K562 (cell line): Measurements from ENCODE around the gene RNF17. TPM values are rescaled to one million over a fixed set of nuclear protein-coding genes. Genes with fewer than 3 reads are reported as not detected.

Source experiments
- ATAC-seq: fragments of 200-7000 bp; cut with Tn5 transposase; 3 replicates; pipeline ENCODE4 v1.9.1; 2020; ENCODE audit warnings: moderate library complexity
- Bru-seq: library from RNA; stranded (reverse); fragments of 400-500 nt; gene quantifications from one replicate; lab custom pipeline; 2021; lab: Mats Ljungman, UMichigan
- BruChase-seq, 2 experiments: library from RNA; stranded (reverse); fragments of 400-500 nt; gene quantifications; one replicate each; lab custom pipeline; 2021; lab: Mats Ljungman, UMichigan
- BruUV-seq: library from RNA; stranded (reverse); fragments of 400-500 nt; replicated peaks from 2 replicates; lab custom pipeline; 2021; lab: Mats Ljungman, UMichigan
- CTCF ChIA-PET: fragments of 300-600 bp; formaldehyde crosslinking; extraction: SDS; loops from one replicate; lab custom pipeline; 2021; ENCODE audit warnings: low intra/inter-chr PET ratio; lab: Yijun Ruan, JAX
- POLR2A ChIA-PET: fragments of 300-600, 350-650 bp; sonication (Branson Sonifier 250); formaldehyde crosslinking; extraction: SDS; loops from one replicate; lab custom pipeline; 2021; ENCODE audit warnings: antibody characterized with exemption, inconsistent platforms; lab: Yijun Ruan, JAX
- DNase-seq, 4 experiments: peaks; one replicate each; pipeline versions ENCODE4 v3.0.0 to v3.0.0-alpha.2; 2011 to 2018; ENCODE audit warnings: low spot score in 3 of 4, mixed read lengths in 3 of 4; ENCODE audit errors: extremely low read depth in 1 of 4
- FAIRE-seq: peaks from 2 replicates; lab custom pipeline; 2011; peaks lifted over from hg19 to GRCh38; lab: Jason Lieb, UNC
- H2AFZ ChIP-seq: 2 replicates; pipeline ENCODE4 v1.6.0; 2011; ENCODE audit warnings: low read depth, low read length, control low read depth, inconsistent platforms
- H3K27ac ChIP-seq: fragments of 200-600 bp; 3 replicates; pipeline ENCODE4 v1.8.0; 2011; ENCODE audit warnings: low read depth, mild to moderate bottlenecking, control low read depth, inconsistent platforms, low read length, moderate library complexity, mixed read lengths; ENCODE audit errors: extremely low read depth
- H3K27me3 ChIP-seq, 2 experiments: fragments of 300-600 bp in 1 of 2; 2 replicates in 1 of 2; 3 replicates in 1 of 2; pipeline versions ENCODE4 v1.6.0 to v1.8.0; 2011; ENCODE audit warnings: inconsistent platforms in 2 of 2, low read length in 2 of 2, mild to moderate bottlenecking in 1 of 2, mixed read lengths in 1 of 2, moderate library complexity in 1 of 2; ENCODE audit not compliant: control insufficient read depth in 2 of 2, insufficient read depth in 2 of 2
- H3K36me3 ChIP-seq: fragments of 300-600 bp; 3 replicates; pipeline ENCODE4 v1.8.0; 2011; ENCODE audit warnings: mild to moderate bottlenecking, low read length, inconsistent platforms; ENCODE audit not compliant: control insufficient read depth, insufficient read depth
- H3K4me1 ChIP-seq, 2 experiments: fragments of 200-600 bp in 1 of 2; replicated peaks in 1 of 2; 2 replicates in 1 of 2; 3 replicates in 1 of 2; pipeline versions ENCODE4 v1.5.1 to v1.8.0; 2011; ENCODE audit warnings: inconsistent platforms in 2 of 2, low read length in 2 of 2, mild to moderate bottlenecking in 1 of 2, mixed read lengths in 1 of 2, moderate library complexity in 1 of 2; ENCODE audit not compliant: control insufficient read depth in 2 of 2, insufficient read depth in 2 of 2
- H3K4me2 ChIP-seq: 2 replicates; pipeline ENCODE4 v1.6.1; 2011; ENCODE audit warnings: low read length, control low read depth, inconsistent platforms, mixed read lengths; ENCODE audit not compliant: insufficient read depth
- H3K4me3 ChIP-seq: fragments of 200-600 bp; sonication (generic), shearing (Covaris generic); 2 replicates; pipeline ENCODE4 v1.5.1; 2016; ENCODE audit warnings: control low read depth, inconsistent platforms
- H3K79me2 ChIP-seq: fragments of 200-600 bp; 3 replicates; pipeline ENCODE4 v1.8.0; 2011; ENCODE audit warnings: low read length, inconsistent platforms; ENCODE audit not compliant: control insufficient read depth, insufficient read depth
- H3K9ac ChIP-seq, 2 experiments: 2 replicates each; pipeline versions ENCODE4 v1.6.0 to v1.6.1; 2011; ENCODE audit warnings: low read depth in 2 of 2, low read length in 2 of 2, control low read depth in 1 of 2, inconsistent platforms in 1 of 2, mild to moderate bottlenecking in 1 of 2, mixed read lengths in 1 of 2; ENCODE audit not compliant: insufficient read depth in 1 of 2
- H3K9me1 ChIP-seq: one replicate; pipeline ENCODE4 v1.6.0; 2011; ENCODE audit warnings: inconsistent platforms, mild to moderate bottlenecking, low read length, moderate library complexity; ENCODE audit not compliant: control insufficient read depth, insufficient read depth
- H3K9me3 ChIP-seq: replicated peaks from 2 replicates; pipeline ENCODE4 v1.5.1; 2011; ENCODE audit warnings: low read depth, low read length, inconsistent platforms; ENCODE audit not compliant: control insufficient read depth, insufficient read depth
- H4K20me1 ChIP-seq: replicated peaks from 2 replicates; pipeline ENCODE4 v1.6.1; 2011; ENCODE audit warnings: low read length, inconsistent platforms, mixed read lengths; ENCODE audit not compliant: control insufficient read depth, insufficient read depth
- GTF2F1 ChIP-seq: IDR thresholded peaks from 2 replicates; pipeline ENCODE4 v1.6.1; 2011; ENCODE audit warnings: low read depth, low read length, improper control_type of control experiment
- ZNF143 ChIP-seq: sonication (generic); formaldehyde crosslinking; IDR thresholded peaks from 2 replicates; pipeline ENCODE4 v1.9.0; 2022; ENCODE audit warnings: mild to moderate bottlenecking, missing genetic modification reagents
- WGBS: fragments of 100-300 bp; shearing (Covaris generic); methylation state at CpG from one replicate; pipeline ENCODE4 v1.1.6; 2016; ENCODE audit warnings: low coverage, mixed read lengths; ENCODE audit not compliant: insufficient coverage; ENCODE audit errors: missing lambda C conversion rate; 5-methylcytosine and 5-hydroxymethylcytosine counted together
- in situ Hi-C: fragments of 300-500 bp; cut with MboI; formaldehyde crosslinking; loops from 4 replicates; pipeline ENCODE4 v1.15.0; 2018; ENCODE audit warnings: inconsistent platforms, mixed read lengths
- intact Hi-C: fragments of 100-400 bp; cut with micrococcal nuclease; formaldehyde crosslinking; loops from 2 replicates; pipeline ENCODE4 v1.14.2; 2022
- long read RNA-seq, 3 experiments: library from polyadenylated mRNA in 2 of 3; library from RNA in 1 of 3; unstranded in 2 of 3; stranded (forward) in 1 of 3; transcript quantifications; one replicate each; pipeline ENCODE4 v2.0.0, GENCODE V29; 2019 to 2022
- polyA minus RNA-seq, 3 experiments: library from RNA; depleted of rRNA, polyadenylated mRNA; stranded (reverse); fragments of >200 nt; gene quantifications; 2 replicates each; pipeline ENCODE4 v1.2.3, GENCODE V29; 2011
- polyA plus RNA-seq, 8 experiments: library from polyadenylated mRNA; depleted of rRNA in 4 of 8; stranded (reverse) in 5 of 8; unstranded in 3 of 8; fragments of >200 nt; fragmentation: Nextera tagmentation in 2 of 8; fragmentation: Illumina TruSeq in 1 of 8; extraction: Ambion mirVana in 2 of 8; extraction: Trizol in 1 of 8; gene quantifications; 2 replicates each; pipeline versions ENCODE4 v1.2.1 to v1.2.3, GENCODE V29; 2011 to 2014; ENCODE audit warnings: inconsistent platforms in 1 of 8, missing spikeins in 1 of 8
- total RNA-seq, 7 experiments: library from RNA; depleted of rRNA in 6 of 7; stranded (reverse); fragments of >200 nt in 6 of 7; fragmentation: Illumina TruSeq in 2 of 7; extraction: Trizol in 2 of 7; gene quantifications; 2 replicates each; pipeline versions ENCODE4 v1.2.1 to v1.2.3, GENCODE V29; 2011 to 2021; ENCODE audit warnings: low replicate concordance in 1 of 7
- TF ChIP-seq, protein P1 (sequence below): fragments of 450-650 bp; IDR thresholded peaks from 2 replicates; pipeline ENCODE4 v1.6.1; 2018; ENCODE audit not compliant: partially characterized antibody

RNF17 gene, protein sequence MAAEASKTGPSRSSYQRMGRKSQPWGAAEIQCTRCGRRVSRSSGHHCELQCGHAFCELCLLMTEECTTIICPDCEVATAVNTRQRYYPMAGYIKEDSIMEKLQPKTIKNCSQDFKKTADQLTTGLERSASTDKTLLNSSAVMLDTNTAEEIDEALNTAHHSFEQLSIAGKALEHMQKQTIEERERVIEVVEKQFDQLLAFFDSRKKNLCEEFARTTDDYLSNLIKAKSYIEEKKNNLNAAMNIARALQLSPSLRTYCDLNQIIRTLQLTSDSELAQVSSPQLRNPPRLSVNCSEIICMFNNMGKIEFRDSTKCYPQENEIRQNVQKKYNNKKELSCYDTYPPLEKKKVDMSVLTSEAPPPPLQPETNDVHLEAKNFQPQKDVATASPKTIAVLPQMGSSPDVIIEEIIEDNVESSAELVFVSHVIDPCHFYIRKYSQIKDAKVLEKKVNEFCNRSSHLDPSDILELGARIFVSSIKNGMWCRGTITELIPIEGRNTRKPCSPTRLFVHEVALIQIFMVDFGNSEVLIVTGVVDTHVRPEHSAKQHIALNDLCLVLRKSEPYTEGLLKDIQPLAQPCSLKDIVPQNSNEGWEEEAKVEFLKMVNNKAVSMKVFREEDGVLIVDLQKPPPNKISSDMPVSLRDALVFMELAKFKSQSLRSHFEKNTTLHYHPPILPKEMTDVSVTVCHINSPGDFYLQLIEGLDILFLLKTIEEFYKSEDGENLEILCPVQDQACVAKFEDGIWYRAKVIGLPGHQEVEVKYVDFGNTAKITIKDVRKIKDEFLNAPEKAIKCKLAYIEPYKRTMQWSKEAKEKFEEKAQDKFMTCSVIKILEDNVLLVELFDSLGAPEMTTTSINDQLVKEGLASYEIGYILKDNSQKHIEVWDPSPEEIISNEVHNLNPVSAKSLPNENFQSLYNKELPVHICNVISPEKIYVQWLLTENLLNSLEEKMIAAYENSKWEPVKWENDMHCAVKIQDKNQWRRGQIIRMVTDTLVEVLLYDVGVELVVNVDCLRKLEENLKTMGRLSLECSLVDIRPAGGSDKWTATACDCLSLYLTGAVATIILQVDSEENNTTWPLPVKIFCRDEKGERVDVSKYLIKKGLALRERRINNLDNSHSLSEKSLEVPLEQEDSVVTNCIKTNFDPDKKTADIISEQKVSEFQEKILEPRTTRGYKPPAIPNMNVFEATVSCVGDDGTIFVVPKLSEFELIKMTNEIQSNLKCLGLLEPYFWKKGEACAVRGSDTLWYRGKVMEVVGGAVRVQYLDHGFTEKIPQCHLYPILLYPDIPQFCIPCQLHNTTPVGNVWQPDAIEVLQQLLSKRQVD (N-terminal part only)
- total RNA-seq (2011; cell fraction: chromatin; rRNA removed; ENCODE audit: low replicate concordance), result 0.05 and 1.8 TPM in 2 replicates
- total RNA-seq (2011; cell fraction: nucleolus; rRNA removed), result 0.26 TPM in 1 of 2 replicates, not detected in the other
- 0.29 TPM in 1 of 2 replicates, not detected in the other for total RNA-seq (2011; cell fraction: nucleoplasm; rRNA removed)
- total RNA-seq (2014; rRNA removed) (0.23 and 0.69 TPM in 2 replicates), total RNA-seq (2014; rRNA removed; fragmentation: Illumina TruSeq; extraction: Trizol) (0.54 and 0.65 TPM in 2 replicates), total RNA-seq (2015; rRNA removed; fragmentation: Illumina TruSeq; extraction: Trizol) (0.45 and 0.58 TPM in 2 replicates), total RNA-seq (2021) (0.45 and 0.58 TPM in 2 replicates), polyA plus RNA-seq (2011; rRNA removed) (0.11 and 0.51 TPM in 2 replicates), polyA plus RNA-seq (2014; fragmentation: Illumina TruSeq; extraction: Trizol) (0.59 and 0.75 TPM in 2 replicates), polyA plus RNA-seq (2014; fragmentation: Nextera tagmentation; extraction: Ambion mirVana) (under 1 TPM; 0.25 to 0.42 TPM), polyA plus RNA-seq (2014; rRNA removed) (0.90 and 1.1 TPM in 2 replicates), polyA minus RNA-seq (2011; rRNA and poly(A)+ RNA removed) (0.11 and 0.78 TPM in 2 replicates), Bru-seq, nascent RNA (percentile 30 among the genes with signal in this experiment), BruChase-seq, experiment 1, labeled RNA remaining after a 2-hour chase (percentile 35 among the genes with signal in this experiment), BruChase-seq, experiment 2, labeled RNA remaining after a 6-hour chase (percentile 35 among the genes with signal in this experiment)
- 0.13 TPM in 1 of 2 replicates, not detected in the other for polyA plus RNA-seq (2011; cell fraction: cytosol; rRNA removed)
- polyA plus RNA-seq (2011; cell fraction: nucleus; rRNA removed), result 0.09 and 0.84 TPM in 2 replicates
- polyA plus RNA-seq (2012), result 0.44 and 1.3 TPM in 2 replicates
- polyA minus RNA-seq (2011; cell fraction: cytosol; rRNA and poly(A)+ RNA removed), result not detected in 2 replicates
- polyA minus RNA-seq (2011; cell fraction: nucleus; rRNA and poly(A)+ RNA removed), result 0.78 TPM in 1 of 2 replicates, not detected in the other
- long read RNA-seq, experiment 1, result 0 reads
- long read RNA-seq, experiment 2, result 0 reads
- long read RNA-seq, experiment 3, result 0 reads

DNA sequence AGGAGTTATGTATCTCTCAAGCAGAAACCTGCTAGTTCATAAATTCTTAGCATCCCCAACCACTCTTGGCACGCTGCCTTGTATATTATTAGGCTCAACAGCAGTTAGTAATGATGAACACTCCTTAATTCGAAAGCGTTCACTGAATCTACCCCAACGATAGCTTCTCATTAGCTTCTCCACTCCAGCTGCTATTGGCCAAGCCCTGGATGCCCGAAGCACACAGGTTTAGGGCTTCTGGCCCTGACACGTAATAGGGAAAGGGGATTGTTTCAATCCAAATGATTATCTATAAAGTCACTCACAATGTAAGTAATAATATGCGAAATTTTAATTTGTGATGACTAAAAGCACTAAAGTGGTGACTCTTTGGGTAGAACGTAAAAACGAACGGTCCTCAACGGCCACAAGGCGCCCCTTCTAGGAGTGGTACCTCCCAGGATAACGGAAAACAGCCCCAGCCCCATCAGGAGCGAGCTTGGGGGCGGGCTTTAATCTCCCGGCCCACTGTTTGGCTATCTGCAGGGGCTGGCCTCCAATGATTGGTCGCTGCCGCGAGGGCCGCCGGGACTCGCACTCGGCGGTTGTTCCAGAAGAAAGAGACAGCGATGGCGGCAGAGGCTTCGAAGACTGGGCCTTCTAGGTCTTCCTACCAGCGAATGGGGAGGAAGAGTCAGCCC is at the start of gene RNF17:
TSS of gene RNF17 (plus strand) at position 574 of the 680 bp plus-strand sequence. CDS start at position 609, 35 bp downstream.
- 14% methylated on average over 16 of the region's 28 CpGs for WGBS
- Histone ChIP-seq H3K36me3 (no peaks in the 10 kb centered on the region), H4K20me1 (no peaks in the 10 kb centered on the region), H3K9me1 (no peaks in the 10 kb centered on the region), H3K9ac (no peak within 1 kb of the TSS), H3K9me3 (no peaks in the 10 kb centered on the region), H3K4me2 (no peak within 1 kb of the TSS), H3K27ac (no peak within 1 kb of the TSS), H2AFZ (no peak within 1 kb of the TSS), H3K4me3 (no peak within 1 kb of the TSS)
- DNase-seq (peak in 1 of 4 experiments; percentile 12), ATAC-seq (peak; percentile 28; the same call in 1 of the 3 replicates), FAIRE-seq (no peak)
- in situ Hi-C loops, result no loop called here
- no TSS peak for BruUV-seq
- intact Hi-C loops, result no loop called here
- POLR2A ChIA-PET, result no interaction called here
- TF ChIP-seq GTF2F1, result no peak
- TF ChIP-seq, protein P1, sequence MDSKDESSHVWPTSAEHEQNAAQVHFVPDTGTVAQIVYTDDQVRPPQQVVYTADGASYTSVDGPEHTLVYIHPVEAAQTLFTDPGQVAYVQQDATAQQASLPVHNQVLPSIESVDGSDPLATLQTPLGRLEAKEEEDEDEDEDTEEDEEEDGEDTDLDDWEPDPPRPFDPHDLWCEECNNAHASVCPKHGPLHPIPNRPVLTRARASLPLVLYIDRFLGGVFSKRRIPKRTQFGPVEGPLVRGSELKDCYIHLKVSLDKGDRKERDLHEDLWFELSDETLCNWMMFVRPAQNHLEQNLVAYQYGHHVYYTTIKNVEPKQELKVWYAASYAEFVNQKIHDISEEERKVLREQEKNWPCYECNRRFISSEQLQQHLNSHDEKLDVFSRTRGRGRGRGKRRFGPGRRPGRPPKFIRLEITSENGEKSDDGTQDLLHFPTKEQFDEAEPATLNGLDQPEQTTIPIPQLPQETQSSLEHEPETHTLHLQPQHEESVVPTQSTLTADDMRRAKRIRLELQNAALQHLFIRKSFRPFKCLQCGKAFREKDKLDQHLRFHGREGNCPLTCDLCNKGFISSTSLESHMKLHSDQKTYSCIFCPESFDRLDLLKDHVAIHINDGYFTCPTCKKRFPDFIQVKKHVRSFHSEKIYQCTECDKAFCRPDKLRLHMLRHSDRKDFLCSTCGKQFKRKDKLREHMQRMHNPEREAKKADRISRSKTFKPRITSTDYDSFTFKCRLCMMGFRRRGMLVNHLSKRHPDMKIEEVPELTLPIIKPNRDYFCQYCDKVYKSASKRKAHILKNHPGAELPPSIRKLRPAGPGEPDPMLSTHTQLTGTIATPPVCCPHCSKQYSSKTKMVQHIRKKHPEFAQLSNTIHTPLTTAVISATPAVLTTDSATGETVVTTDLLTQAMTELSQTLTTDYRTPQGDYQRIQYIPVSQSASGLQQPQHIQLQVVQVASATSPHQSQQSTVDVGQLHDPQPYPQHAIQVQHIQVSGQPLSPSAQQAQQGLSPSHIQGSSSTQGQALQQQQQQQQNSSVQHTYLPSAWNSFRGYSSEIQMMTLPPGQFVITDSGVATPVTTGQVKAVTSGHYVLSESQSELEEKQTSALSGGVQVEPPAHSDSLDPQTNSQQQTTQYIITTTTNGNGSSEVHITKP, result peak; percentile 78
- TF ChIP-seq ZNF143 (CRISPR knock-in tag), result peak; percentile 36; the same call in 1 of the 2 replicates
- TF ChIP-seq, all 486 proteins: peak for 2
- peaks cover 0 to 7% of the 10 kb centered on the region in 2 experiments; a peak in 1 of 5 replicates for H3K4me1 ChIP-seq
- H3K79me2 ChIP-seq, result no peaks in the 10 kb centered on the region
- no peaks in the 10 kb centered on the region; a peak in 1 of 5 replicates for H3K27me3 ChIP-seq
- CTCF ChIA-PET, result no interaction called here
